GM23338 (cell line): ENCODE data around the gene ACOT11.

Experiments used
- CREB1 ChIP-seq: fragments of 250-450 bp; sonication (Bioruptor Pico); IDR thresholded peaks from 2 replicates; pipeline ENCODE4 v1.5.0; 2020; ENCODE audit warnings: low read depth, mild to moderate bottlenecking, moderate library complexity
- CTCF ChIP-seq, 2 experiments: fragments of 200-600 bp in 1 of 2; sonication (generic) in 1 of 2; conservative IDR thresholded peaks; 2 replicates each; pipeline versions ENCODE4 v1.5.1 to v1.6.1; 2016 to 2017; ENCODE audit warnings: antibody characterized with exemption in 2 of 2, low read depth in 2 of 2, mild to moderate bottlenecking in 2 of 2, moderate library complexity in 1 of 2
- ETS1 ChIP-seq: IDR thresholded peaks from 2 replicates; pipeline ENCODE4 v1.6.1; 2016; ENCODE audit warnings: antibody characterized with exemption
- EZH2 ChIP-seq: fragments of 200-600 bp; sonication (generic); IDR thresholded peaks from one replicate; pipeline ENCODE4 v1.8.0; 2017; ENCODE audit warnings: antibody characterized with exemption, mild to moderate bottlenecking, low read depth; ENCODE audit not compliant: unreplicated experiment
- EZH2phosphoT487 ChIP-seq: fragments of 200-600 bp; sonication (generic); IDR thresholded peaks from one replicate; pipeline ENCODE4 v1.8.1; 2018; ENCODE audit warnings: antibody characterized with exemption; ENCODE audit not compliant: unreplicated experiment
- JUNB ChIP-seq: IDR thresholded peaks from one replicate; pipeline ENCODE4 v1.6.1; 2016; ENCODE audit warnings: antibody characterized with exemption; ENCODE audit not compliant: unreplicated experiment
- NANOG ChIP-seq: IDR thresholded peaks from 2 replicates; pipeline ENCODE4 v1.6.1; 2016; ENCODE audit warnings: antibody characterized with exemption, borderline replicate concordance
- POLR2AphosphoS5 ChIP-seq: IDR thresholded peaks from 2 replicates; pipeline ENCODE4 v1.6.1; 2016; ENCODE audit warnings: antibody characterized with exemption, low read depth
- REST ChIP-seq: IDR thresholded peaks from one replicate; pipeline ENCODE4 v1.6.1; 2018; ENCODE audit warnings: antibody characterized with exemption; ENCODE audit not compliant: unreplicated experiment
- STAT1 ChIP-seq: IDR thresholded peaks from one replicate; pipeline ENCODE4 v1.6.1; 2016; ENCODE audit warnings: antibody characterized with exemption; ENCODE audit not compliant: unreplicated experiment
- ZNF114 ChIP-seq: fragments of 250-450 bp; sonication (Bioruptor Pico); IDR thresholded peaks from 2 replicates; pipeline ENCODE4 v1.5.0; 2020; ENCODE audit warnings: mild to moderate bottlenecking, moderate library complexity
- ZNF331 ChIP-seq: fragments of 250-450 bp; sonication (Bioruptor Pico); IDR thresholded peaks from 2 replicates; pipeline ENCODE4 v1.5.0; 2020; ENCODE audit warnings: low read depth, mild to moderate bottlenecking, moderate library complexity
- ZNF462 ChIP-seq: fragments of 250-450 bp; sonication (Bioruptor Pico); IDR thresholded peaks from 2 replicates; pipeline ENCODE4 v1.5.0; 2020; ENCODE audit warnings: mild to moderate bottlenecking, moderate library complexity

- TF ChIP-seq EZH2phosphoT487 (no peak), CTCF (conservative IDR thresholded peaks at IDR 0.05; ENCODE audit: low read depth in 2 of 2) (no peak), EZH2 (no peak), REST (no peak), POLR2AphosphoS5 (no peak), STAT1 (no peak), NANOG (no peak), ZNF114 (no peak), JUNB (no peak), ZNF331 (no peak), CREB1 (CRISPR knock-in tag) (no peak), ETS1 (no peak), ZNF462 (CRISPR knock-in tag) (no peak)
These were observed 4.1 kb upstream of the ACOT11 start for GRCh38 chr1:54543729-54544496.
